NB4 (cell line): ENCODE measurements around the gene FAM131A.

ENCODE experiments used
- CTCF ChIP-seq: IDR thresholded peaks from one replicate; pipeline ENCODE4 v1.5.1; 2012; ENCODE audit warnings: low read depth, low read length
- MAX ChIP-seq: IDR thresholded peaks from 2 replicates; pipeline ENCODE4 v1.6.1; 2011; ENCODE audit warnings: low read depth, low read length
- MYC ChIP-seq: IDR thresholded peaks from 2 replicates; pipeline ENCODE4 v1.6.1; 2011; ENCODE audit warnings: low read depth, low read length
- POLR2A ChIP-seq: IDR thresholded peaks from 2 replicates; pipeline ENCODE4 v1.6.1; 2011; ENCODE audit warnings: mild to moderate bottlenecking; ENCODE audit not compliant: insufficient read length; ENCODE audit errors: extremely low read depth

GRCh38 chr3:184377882-184378445 is 40.6 kb downstream of the FAM131A start, which contains the start of gene THPO:
- TF ChIP-seq CTCF (no peak), POLR2A (peak; percentile 39), MYC (peak; percentile 83), MAX (peak; percentile 70)
